GM12891 (cell line): ENCODE measurements around the gene OR10H1.
"Not testable (repeated sequence)": the region's sequence is repeated elsewhere in the genome, so short reads cannot be mapped to it uniquely, and the experiment has no call there.

Source experiments
- DNase-seq: peaks from one replicate; pipeline ENCODE4 v3.0.0; 2011; ENCODE audit warnings: low spot score; ENCODE audit not compliant: insufficient read length
- FAIRE-seq: peaks from 2 replicates; lab custom pipeline; 2011; peaks lifted over from hg19 to GRCh38; lab: Jason Lieb, UNC
- PAX5 ChIP-seq: IDR thresholded peaks from 2 replicates; pipeline ENCODE4 v1.6.1; 2011; ENCODE audit warnings: low read length, moderate library complexity, mild to moderate bottlenecking; ENCODE audit not compliant: insufficient read depth, severe bottlenecking
- POLR2A ChIP-seq: IDR thresholded peaks from 2 replicates; pipeline ENCODE4 v1.6.1; 2011; ENCODE audit warnings: low read depth, low read length, control low read depth
- POLR2AphosphoS5 ChIP-seq: IDR thresholded peaks from 2 replicates; pipeline ENCODE4 v1.6.1; 2011; ENCODE audit warnings: low read depth, low read length, control low read depth
- POU2F2 ChIP-seq: IDR thresholded peaks from 2 replicates; pipeline ENCODE4 v1.6.1; 2011; ENCODE audit warnings: low read depth, mild to moderate bottlenecking, control low read depth, low read length, moderate library complexity
- SPI1 ChIP-seq: IDR thresholded peaks from 2 replicates; pipeline ENCODE4 v1.6.1; 2011; ENCODE audit warnings: low read depth, low read length, control low read depth
- TAF1 ChIP-seq: IDR thresholded peaks from 2 replicates; pipeline ENCODE4 v1.6.1; 2011; ENCODE audit warnings: low read depth, low read length, control low read depth

OR10H1 gene

GRCh38 chr19:15788594-15789270, 26.7 kb downstream of the OR10H1 start:
- FAIRE-seq (no peak), DNase-seq (no peak)
- TF ChIP-seq PAX5, result no peak
- no peak for TF ChIP-seq POLR2A
- no peak for TF ChIP-seq TAF1
- no peak for TF ChIP-seq SPI1
- TF ChIP-seq POU2F2, result no peak
- no peak for TF ChIP-seq POLR2AphosphoS5

- no peak for TF ChIP-seq POLR2A
- TF ChIP-seq POU2F2, result no peak
- no peak for TF ChIP-seq TAF1
- TF ChIP-seq POLR2AphosphoS5, result no peak
- no peak for TF ChIP-seq SPI1
- TF ChIP-seq PAX5, result no peak
- FAIRE-seq (no peak), DNase-seq (no peak)
These were observed 27.8 kb downstream of the OR10H1 start, which contains the start of gene OR10H5 for GRCh38 chr19:15787611-15788155. Gene OR10H5 (plus strand): TSS chr19:15787661. CDS start chr19:15794049, 6,388 bp downstream.

GRCh38 chr19:15782896-15783295, 32.6 kb downstream of the OR10H1 start:
- DNase-seq, FAIRE-seq: not testable (repeated sequence)

- no peak for DNase-seq
- FAIRE-seq, result no peak
- TF ChIP-seq POU2F2, result no peak
- TF ChIP-seq POLR2AphosphoS5, result no peak
- TF ChIP-seq POLR2A, result no peak
- no peak for TF ChIP-seq TAF1
- TF ChIP-seq SPI1, result no peak
- TF ChIP-seq PAX5, result no peak
These were observed 33.3 kb downstream of the OR10H1 start for GRCh38 chr19:15782211-15782610.

- no peak for FAIRE-seq
- TF ChIP-seq POU2F2 (no peak), TAF1 (no peak), SPI1 (no peak), POLR2A (no peak), PAX5 (no peak), POLR2AphosphoS5 (no peak)
- no peak for DNase-seq
These were observed 33.8 kb downstream of the OR10H1 start for GRCh38 chr19:15781661-15782060.

- DNase-seq (no peak), FAIRE-seq (no peak)
- TF ChIP-seq POU2F2 (no peak), TAF1 (no peak), POLR2A (no peak), POLR2AphosphoS5 (no peak), SPI1 (no peak), PAX5 (no peak)
These were observed 34.6 kb downstream of the OR10H1 start for GRCh38 chr19:15780610-15781418.

- DNase-seq, result no peak
These were observed 35.5 kb downstream of the OR10H1 start for GRCh38 chr19:15779756-15780476.

GRCh38 chr19:15776991-15777970, 38.2 kb downstream of the OR10H1 start:
- FAIRE-seq (no peak), DNase-seq (no peak)
- TF ChIP-seq POLR2A (no peak), POLR2AphosphoS5 (no peak), TAF1 (no peak), PAX5 (no peak), SPI1 (no peak), POU2F2 (no peak)

More at GRCh38 chr19:15779756-15780476, 35.5 kb downstream of the OR10H1 start:
- FAIRE-seq, result no peak
- TF ChIP-seq SPI1, result no peak
- no peak for TF ChIP-seq POLR2A
- TF ChIP-seq PAX5, result no peak
- TF ChIP-seq POU2F2, result no peak
- TF ChIP-seq POLR2AphosphoS5, result no peak
- TF ChIP-seq TAF1, result no peak
